ENCODE results near the gene IGF2BP2.

DNA sequence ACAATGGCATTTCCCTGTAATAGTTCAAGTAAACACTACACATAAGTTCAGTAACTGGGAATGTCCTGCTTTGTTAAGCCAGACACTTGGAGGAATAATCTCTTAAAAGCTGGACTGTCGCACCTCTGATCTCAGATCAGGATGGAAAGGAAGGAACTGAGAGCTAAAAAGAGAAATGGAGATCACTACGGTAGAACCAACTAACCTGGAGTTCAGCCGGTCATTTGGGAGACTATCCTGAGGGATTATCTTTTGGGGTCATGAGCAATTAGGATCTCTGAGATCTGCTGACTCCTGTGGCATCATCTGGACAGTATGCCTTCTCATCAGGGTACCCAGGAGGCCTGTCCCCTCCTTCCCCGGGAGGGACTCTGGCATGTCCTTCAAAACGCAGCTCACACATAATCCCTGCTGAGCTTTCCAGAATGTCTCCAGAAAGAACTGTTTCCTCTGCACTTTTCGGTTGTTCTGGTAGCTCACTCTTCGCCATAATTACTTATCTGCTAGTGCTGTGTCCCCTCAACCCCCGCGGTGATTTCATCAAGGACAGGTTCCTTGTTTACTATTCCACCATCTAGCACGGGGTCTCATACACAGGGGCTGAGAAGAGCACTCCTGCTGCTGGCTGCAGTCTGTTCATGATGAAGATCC lies 123.1 kb downstream of the IGF2BP2 start:
- TF ChIP-seq, protein P1, sequence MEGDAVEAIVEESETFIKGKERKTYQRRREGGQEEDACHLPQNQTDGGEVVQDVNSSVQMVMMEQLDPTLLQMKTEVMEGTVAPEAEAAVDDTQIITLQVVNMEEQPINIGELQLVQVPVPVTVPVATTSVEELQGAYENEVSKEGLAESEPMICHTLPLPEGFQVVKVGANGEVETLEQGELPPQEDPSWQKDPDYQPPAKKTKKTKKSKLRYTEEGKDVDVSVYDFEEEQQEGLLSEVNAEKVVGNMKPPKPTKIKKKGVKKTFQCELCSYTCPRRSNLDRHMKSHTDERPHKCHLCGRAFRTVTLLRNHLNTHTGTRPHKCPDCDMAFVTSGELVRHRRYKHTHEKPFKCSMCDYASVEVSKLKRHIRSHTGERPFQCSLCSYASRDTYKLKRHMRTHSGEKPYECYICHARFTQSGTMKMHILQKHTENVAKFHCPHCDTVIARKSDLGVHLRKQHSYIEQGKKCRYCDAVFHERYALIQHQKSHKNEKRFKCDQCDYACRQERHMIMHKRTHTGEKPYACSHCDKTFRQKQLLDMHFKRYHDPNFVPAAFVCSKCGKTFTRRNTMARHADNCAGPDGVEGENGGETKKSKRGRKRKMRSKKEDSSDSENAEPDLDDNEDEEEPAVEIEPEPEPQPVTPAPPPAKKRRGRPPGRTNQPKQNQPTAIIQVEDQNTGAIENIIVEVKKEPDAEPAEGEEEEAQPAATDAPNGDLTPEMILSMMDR (IDR thresholded peaks at IDR 0.05): no peak
- TF ChIP-seq POLR2A (IDR thresholded peaks at IDR 0.05): no peak

All from testis (tissue), 2 donors.